GM18873 (cell line): ENCODE measurements around the gene UTRN.

Source experiments
- ATAC-seq: cut with Tn5 transposase; IDR thresholded peaks from one replicate; pipeline ENCODE4 v1.9.1; 2021; ENCODE audit warnings: mild to moderate bottlenecking, moderate library complexity, moderate number of reproducible peaks; ENCODE audit not compliant: unreplicated experiment, low FRiP score

UTRN gene

DNA sequence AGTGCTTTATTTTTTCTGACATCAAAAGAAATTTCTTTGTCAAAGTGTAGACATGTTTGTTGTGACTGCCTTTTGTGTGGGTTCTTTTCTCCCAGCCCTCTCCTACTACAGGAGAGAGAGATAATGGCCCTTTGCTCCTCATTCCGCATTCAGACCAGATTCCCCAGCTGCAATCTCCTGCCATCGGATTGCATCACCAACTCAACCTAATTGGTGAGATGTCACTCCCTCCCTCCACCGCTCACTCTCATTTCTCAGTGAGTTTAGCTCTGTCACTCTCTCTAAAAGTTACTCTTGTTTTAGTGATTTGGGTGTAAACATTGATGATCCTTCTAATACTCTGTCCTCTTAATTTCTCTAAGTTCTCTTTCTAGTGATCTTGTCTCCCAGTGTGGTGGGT lies 22.7 kb downstream of the UTRN start:
- ATAC-seq, result no peak

DNA sequence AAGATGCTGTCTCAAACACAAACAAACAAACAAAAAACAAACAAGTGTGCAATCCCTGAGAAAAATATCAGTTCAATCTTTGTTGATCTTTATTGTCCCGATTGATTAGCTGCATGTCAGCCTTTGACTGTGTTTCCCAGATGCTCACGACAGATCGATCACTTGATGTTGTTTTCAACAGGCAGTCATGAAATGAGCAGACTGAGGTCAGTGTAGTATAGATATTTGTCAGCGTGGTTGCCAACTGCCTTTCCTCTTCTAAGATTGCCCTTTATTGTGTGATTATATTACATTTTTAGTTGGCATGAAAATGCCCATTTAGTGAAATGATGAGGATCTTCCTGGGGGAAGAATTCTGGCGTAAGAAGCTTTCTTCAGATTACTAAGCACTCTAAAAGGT lies 25.6 kb downstream of the UTRN start:
- peak; percentile 61 for ATAC-seq

DNA sequence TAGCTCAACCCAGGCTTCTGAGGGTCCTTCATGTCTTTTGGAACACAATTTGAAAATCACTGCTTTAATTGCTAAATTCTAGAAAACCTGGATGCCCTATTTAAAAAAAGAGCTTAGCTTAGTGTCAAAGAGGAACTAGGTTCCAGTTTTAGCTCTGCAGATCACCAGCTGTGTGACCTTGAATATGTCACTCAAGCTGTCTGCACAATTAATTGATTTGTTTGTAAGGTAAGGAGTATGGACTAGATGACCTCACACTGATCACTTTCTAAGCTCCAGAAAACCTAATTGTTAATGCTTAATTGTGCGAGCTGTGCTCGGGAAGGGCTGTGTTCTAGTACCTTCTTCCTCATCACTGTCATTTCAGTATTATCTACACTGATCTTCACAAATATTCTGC lies 26.2 kb downstream of the UTRN start:
- no peak for ATAC-seq

DNA sequence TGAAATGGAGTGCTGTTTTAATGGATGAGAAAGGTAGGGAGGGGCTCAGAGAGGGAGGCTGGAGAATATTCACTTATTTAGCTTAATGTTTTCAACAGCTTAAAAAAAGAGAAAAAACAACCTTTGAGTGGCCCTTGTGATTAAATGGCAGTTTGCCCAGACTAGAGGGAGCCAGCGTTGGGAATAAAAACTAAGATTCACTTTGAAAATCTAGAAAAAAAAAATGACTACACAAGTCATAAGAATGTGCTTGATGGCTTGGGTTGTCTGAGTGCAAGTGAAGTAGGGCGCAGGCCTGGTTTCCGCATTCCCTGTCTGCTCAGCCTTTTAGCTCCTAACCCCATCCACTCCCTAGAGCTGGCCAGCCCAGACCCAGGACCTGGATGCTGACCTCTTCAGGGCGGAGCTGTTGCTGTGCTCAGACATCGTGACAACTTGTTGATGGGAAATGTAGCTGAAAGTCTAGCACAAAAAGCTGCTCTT lies 28.9 kb downstream of the UTRN start:
- ATAC-seq, result no peak

DNA sequence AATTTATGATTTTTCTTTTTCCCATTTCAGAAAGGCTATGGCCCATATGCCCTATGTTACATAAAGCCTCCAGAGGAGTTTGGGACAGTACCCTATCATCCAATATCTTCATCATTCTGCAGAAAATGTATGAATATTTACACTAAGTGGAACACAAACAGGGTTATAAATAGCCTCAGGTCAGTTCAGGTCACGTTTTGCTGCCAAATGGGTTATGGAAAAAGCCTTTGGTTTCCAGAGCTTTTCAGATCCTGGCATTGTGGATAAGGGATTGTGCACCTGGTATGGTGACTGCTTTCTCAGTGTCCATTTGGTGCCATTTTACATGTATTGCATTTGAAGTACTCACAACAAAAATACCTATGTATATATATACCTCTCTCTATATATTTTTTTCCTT lies 29.4 kb downstream of the UTRN start:
- no peak for ATAC-seq

DNA sequence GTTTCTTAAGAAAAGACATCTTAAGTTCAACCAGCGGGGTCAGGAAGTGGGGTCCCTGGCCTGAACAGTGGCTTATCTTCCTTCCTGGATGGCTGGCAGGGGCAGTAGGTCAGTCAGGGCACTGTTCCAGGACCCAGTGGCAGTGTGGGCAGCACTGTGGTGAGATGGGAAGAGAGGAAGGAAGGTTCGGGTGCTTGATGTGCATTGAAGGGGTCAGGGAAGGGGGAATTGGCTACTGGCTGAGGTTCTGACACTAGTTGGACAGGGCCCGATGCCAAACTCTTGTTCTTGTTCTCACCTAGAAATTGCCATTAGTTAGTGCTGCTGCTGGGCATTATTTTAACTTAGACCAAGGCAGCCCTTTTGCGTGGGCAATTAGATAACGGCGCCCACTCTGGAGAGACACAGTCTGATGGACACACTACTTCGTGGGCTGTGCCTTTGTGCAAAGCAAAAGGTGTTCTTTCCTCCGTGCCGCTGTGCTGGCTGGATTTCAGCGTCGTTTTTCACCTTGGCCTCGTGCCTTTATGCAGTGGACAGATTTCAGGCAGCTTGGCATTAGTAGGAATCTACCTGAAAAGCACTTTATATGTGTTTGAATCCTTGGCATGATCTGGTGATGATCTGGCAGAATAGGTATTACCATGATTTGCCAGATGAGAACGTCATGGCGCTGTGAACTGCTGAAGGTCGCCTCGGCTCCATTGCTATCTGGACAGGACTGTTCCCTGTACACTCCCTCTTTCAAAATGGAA lies 30.3 kb downstream of the UTRN start:
- ATAC-seq, result no peak

DNA sequence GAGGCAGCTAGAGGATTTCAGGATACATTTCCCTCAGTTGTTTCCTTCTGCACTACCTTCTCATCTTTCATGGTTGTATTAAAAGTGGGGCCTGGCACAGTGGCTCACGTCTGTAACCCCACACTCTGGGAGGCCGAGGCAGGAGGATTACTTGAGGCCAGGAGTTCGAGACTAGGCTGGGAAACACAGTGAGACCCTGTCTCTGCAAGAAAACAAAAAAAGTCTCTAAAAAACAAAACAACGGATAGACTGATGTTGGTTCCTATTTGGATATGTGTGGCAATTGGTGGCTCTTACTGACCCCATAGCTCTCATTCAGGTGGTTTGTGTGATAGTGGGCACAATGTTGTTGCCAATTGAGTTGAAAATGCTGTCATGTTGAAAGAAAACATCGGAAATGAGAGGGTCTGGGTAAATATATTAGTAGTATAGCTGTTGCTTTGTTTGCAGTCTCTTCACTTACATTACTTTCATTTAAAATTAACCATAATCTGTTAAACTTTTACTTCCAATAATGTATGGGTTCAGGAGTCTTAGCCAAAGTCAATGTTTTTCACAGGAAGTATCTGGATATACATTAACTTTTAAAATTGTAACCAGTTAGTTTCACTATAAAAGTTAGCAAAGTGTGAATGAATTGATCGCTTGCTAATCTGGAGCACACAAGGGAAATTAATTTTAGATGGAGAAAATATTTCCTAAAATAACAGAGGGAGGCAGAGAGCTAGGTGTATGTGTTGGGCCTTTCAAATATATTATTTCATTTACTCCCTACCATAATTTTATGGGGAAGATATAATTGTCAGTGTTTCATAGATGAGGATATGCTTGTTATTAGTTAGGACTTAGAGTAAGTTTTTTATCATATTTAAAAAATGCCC lies 31.1 kb downstream of the UTRN start:
- ATAC-seq, result peak; percentile 64

DNA sequence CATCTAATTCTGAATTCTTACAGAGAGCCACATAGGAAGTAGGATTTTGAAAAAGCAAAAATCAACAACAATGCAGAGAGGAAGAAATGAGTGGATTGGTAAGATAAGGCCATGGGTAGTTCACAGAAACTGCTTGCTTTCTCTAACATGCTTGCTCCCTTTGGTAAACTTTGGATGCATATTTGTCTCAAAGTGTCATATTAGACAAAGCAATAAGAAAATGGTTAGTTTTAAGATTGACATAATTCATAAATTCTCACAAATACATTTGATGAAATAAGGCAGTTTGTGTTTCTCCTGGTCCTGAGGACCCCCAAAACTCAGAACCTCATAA lies 31.7 kb downstream of the UTRN start:
- no peak for ATAC-seq

DNA sequence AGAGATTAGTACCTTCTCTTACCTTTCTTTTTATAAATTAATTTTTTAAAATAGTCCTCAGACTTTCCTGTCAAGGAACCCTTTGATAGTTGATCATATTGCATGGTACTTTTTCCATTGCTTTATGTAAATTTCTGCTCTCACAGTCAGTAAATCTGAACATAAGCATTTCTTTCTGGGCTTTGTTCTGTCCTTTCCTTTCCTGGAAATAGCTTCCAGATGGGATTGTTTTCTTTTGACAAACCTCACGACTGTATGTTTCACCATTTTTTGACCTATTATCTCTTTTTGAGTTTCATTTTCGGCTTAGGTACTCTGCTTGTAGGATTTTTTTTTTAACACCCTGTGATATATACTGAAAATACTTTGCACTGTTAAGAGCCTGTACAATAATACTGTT lies 32.6 kb downstream of the UTRN start:
- no peak for ATAC-seq

DNA sequence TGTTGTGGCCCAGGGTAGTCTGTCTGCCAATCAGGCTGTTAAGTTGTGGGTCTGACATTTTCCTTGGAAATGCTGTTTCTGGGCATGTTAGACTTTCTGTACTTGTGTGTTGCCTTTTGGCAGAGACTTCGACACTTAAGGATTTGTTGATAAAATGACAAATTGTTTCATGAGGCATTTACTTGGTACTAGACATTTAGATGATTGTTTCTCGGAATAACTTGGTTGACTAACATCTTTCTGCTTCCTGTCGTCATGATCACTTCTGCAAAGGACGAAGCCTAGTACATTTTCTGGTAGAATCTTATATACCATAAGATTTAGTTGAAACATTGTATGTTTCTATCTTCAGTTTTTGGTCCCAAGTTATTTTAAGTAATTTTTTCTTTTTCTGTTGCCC lies 34.1 kb downstream of the UTRN start:
- no peak for ATAC-seq

DNA sequence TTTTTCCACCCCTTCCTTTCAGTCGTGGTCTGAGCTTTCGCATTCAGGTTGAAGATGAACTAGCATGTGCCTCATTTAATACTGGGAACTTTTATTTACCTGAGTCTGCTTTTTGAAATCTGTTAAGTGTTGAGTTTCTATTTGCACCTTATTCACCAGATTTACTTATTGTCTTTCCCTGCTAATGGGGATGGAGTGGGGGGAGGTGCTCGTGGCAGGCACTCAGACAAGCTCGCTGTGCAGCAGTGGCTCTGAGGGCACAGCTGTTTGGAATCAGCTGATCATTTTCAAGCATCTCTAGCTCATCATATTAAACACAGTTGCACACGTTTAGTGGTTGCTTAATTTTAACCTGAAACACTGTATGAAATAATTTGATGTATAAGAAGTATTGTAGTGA lies 35.6 kb downstream of the UTRN start:
- ATAC-seq, result no peak

DNA sequence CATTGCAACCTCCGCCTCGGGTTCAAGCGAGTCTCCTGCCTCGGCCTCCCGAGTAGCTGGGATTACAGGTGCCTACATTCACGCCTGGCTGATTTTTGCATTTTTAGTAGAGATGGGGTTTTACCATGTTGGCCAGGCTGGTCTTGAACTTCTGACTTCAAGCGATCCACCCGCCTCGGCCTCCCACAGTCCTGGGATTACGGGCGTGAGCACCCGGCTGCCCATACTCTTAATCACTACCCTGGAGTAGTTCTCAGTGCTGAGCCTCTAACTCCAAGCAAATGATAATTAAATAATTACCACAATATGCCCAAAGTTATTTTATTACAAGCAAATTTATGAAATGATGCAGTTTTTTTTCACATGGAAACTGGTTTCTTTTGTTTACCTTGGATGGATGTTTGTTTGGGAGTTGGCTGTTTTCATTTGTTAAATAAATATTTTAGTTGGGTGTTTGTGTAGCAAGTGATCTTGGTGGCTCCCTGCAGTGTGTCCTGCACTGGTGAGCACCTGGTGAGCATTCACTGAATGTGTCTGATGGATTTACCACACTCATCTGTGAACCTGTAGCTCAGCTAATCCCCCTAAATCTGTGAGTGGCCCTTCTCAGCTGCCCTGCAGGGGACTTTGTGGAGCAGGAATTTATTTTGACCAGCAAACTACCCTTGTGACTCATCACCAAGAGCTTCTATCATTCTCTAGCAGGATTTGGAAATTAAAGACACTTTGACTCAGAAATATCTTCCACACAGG lies 36.9 kb downstream of the UTRN start:
- no peak for ATAC-seq

DNA sequence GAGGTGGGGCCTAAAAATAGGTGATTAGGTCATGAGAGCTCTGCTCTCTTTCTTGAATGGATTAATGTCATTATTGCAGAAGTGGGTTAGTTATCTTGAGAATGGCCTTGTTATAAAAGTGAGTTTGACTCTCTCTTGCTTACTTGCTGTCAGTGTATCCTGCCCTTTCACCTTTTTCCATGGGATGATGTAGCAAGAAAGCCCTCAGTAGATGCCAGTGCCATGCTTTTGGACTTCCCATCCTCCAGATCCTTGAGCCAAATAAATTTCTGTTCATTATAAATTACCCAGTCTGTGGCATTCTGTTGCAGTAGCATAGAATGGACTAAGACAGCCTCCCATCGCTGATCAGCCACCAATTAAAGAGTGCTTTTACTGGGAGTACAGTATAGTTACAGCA lies 40.1 kb downstream of the UTRN start:
- no peak for ATAC-seq

DNA sequence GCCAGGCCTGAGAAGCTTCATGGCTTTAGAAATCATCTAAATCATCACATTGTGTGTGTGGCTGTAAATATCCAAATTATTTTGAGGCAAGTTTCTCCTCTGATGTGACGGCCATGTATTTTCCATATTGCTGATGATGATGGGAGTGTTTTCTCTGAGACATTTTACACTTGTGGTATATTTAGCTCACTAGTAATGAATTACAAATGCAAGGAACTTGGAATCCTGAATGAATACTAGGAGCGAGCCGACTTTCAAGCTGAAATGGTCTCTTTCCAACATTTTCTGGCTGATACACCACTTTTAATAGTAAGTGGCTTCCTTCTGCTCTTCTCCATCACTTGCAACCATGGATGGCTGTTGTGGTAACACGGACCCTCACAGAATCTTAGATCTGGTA lies 41.3 kb downstream of the UTRN start:
- ATAC-seq, result no peak

DNA sequence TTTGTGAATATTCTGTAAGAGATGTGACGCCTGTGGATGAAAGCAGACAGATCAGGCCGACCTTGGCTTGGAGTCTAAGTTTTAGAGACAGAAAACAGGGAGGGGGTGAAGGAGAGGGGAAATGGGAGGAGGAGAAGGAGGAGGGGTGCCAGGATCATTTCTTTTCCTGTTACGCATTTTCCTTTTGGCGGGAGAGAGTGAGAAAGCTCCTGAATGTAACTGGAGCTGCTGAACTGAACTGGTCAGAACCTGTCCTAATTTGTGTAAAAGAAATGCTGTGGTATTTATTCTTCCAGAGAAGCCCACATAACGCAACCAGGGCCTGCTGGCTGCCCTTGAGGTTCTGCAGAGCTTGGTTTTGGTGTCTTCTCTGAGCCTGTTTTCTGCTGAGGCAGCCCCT lies 41.9 kb downstream of the UTRN start:
- no peak for ATAC-seq

DNA sequence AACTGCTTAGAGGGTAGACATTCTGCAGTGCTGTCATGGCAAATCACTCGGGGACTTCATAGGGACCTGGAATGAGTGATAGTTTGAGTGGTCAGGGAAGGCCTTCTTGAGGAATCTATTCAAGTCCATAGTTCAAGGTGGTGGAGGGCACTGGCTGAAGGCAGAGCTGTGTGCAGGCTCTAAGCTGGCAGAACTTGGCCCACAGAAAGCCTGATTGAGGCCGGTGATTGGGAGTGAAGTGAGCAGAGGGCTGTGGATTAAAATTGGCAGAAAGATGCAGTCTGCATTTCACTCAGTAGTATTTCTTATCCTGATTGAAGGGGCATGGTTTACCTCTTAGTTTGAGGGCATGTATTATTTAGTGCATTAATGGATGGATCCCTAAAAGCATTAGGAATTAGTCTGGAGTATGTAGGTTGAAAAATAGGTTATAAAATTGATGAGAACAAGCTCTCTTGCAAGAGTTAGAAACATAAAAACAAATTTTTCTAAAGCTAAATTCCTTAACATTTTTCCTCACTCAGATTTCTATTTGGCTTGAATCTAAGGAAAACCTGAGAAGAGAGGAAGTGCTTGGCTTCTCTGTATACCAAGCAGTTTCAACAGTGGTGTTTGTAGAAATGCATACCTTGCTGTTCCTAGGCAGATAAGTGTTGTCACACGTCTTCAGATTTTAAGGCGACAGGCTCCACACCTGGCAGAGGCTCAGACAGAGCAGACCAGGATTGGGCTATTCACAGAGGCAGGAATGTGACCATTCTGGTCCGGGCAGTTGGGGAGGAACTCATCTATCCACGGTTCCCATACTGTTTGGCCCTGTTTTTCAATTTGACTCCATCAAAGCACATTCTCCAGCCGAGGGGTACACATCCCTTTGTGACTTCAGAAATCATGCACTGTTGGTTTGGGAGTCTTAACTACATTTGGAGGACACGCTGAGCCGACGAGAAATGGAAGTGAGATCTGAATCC lies 45.2 kb downstream of the UTRN start:
- no peak for ATAC-seq

DNA sequence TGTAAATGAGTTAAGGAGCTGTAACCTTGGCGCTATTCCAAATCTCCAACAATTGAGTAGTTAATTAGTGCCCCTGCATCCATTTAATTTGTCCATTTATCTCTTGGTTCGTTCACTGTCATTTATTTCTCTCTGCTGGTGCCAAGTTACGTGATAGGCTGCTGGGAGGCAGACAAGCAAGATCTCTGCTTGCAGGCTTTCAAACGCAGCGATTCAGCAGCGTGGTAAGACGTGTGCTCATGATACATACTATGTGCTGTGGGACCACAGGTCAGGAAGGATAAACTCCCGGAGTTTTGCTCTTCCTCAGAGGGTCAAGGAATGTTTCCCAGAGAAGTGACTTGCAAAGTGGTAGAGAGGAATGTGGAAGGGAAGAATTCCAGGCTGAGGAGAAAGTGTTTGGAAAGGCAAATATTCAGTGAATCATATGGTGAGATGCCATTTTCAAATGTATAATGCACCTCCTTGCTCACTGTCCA lies 46.4 kb downstream of the UTRN start:
- no peak for ATAC-seq

DNA sequence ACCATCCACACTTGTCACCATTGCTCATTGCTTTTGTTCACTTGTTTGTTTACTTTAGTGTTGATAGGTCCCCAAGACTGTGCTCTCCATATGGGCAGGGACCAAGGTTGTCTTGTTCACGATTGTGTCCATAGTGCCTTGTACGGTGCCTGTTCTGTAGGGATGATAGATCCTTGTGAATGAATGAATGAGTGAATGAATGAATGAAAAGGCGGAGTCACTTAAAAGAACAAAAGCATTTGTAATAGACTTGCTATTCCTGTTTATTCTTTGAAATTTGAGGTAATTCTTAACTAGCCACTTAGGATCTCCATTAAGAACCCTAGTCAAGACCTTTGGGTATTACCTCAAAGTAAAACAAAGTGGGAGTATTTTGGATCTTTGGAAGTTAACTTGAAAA lies 47.0 kb downstream of the UTRN start:
- no peak for ATAC-seq

DNA sequence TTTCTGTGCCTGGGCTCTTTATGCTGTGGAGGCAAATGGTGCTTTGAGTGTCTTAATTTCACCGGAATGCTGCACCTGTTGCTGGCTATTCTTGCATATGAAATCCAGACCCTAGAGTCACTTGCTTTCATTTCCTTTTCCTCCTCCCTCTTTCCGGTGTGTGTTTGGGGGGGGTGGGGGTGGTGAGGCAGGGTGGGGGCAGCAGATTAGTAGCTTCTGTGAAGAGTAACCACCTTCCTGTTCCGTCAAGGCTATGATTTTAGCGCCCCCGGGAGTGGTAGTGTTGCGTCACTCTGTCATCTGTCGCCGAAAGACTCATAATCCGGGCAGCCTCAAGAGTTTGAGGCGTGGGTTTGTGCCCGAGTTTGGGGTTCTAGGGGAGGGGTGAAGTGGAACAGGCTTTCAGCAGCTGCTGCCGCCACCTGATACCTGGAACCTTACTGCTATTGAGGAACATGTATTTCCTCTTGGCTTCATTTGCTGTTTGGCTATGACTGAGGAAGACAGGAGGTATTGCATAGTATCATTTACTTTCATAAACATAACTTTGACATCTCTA lies 49.1 kb downstream of the UTRN start:
- ATAC-seq, result peak; percentile 42
